HFFc6 (cell line): ENCODE measurements around the gene TMC1. TPM values are rescaled to one million over a fixed set of nuclear protein-coding genes. Genes with fewer than 3 reads are reported as not detected.

Experiments
- DNase-seq: peaks from one replicate; pipeline ENCODE4 v3.0.0-alpha.2; 2018
- H3K27ac Mint-ChIP-seq: 2 replicates; pipeline ENCODE4 v1.8.0; 2020; ENCODE audit warnings: mild to moderate bottlenecking, mixed read lengths
- H3K27me3 Mint-ChIP-seq: 2 replicates; pipeline ENCODE4 v1.8.0; 2021; ENCODE audit warnings: mild to moderate bottlenecking, moderate library complexity, mixed read lengths; ENCODE audit not compliant: insufficient read depth
- H3K36me3 Mint-ChIP-seq: 2 replicates; pipeline ENCODE4 v1.8.0; 2021; ENCODE audit warnings: low read depth, mixed read lengths
- H3K4me1 Mint-ChIP-seq: 2 replicates; pipeline ENCODE4 v1.8.0; 2020; ENCODE audit warnings: low read depth, mixed read lengths
- H3K4me3 Mint-ChIP-seq: 2 replicates; pipeline ENCODE4 v1.8.0; 2020; ENCODE audit warnings: mild to moderate bottlenecking, moderate library complexity, mixed read lengths
- H3K9me3 Mint-ChIP-seq: 2 replicates; pipeline ENCODE4 v1.8.0; 2020; ENCODE audit warnings: mild to moderate bottlenecking, mixed read lengths
- CTCF ChIP-seq: fragments of 200-600 bp; sonication (generic); IDR thresholded peaks from 2 replicates; pipeline ENCODE4 v1.5.0; 2021; ENCODE audit warnings: antibody characterized with exemption, mild to moderate bottlenecking
- total RNA-seq, 6 experiments: library from RNA; stranded (reverse); fragmentation: NEBNext Ultra II Directional; extraction: Animal tissue kit (Norgen Biotek cat#: 25700); gene quantifications; 2 replicates in 1 of 6; 3 replicates in 5 of 6; pipeline ENCODE4 v1.2.3, GENCODE V29; 2021

TMC1 gene
- total RNA-seq, 6 experiments from 2014 or later: 0.09 to 1.1 (median 0.65) TPM

GRCh38 chr9:72751541-72751940, 230.1 kb downstream of the TMC1 start:
- no peak for TF ChIP-seq CTCF
- H3K27ac Mint-ChIP-seq: no peak overlapping the region
- no peaks in the 10 kb centered on the region for H3K9me3 Mint-ChIP-seq
- DNase-seq: no peak
- no peak overlapping the region for H3K4me3 Mint-ChIP-seq
- no peaks in the 10 kb centered on the region for H3K4me1 Mint-ChIP-seq
- H3K36me3 Mint-ChIP-seq: no peaks in the 10 kb centered on the region
- H3K27me3 Mint-ChIP-seq: peaks cover 4% of the 10 kb centered on the region

DNA sequence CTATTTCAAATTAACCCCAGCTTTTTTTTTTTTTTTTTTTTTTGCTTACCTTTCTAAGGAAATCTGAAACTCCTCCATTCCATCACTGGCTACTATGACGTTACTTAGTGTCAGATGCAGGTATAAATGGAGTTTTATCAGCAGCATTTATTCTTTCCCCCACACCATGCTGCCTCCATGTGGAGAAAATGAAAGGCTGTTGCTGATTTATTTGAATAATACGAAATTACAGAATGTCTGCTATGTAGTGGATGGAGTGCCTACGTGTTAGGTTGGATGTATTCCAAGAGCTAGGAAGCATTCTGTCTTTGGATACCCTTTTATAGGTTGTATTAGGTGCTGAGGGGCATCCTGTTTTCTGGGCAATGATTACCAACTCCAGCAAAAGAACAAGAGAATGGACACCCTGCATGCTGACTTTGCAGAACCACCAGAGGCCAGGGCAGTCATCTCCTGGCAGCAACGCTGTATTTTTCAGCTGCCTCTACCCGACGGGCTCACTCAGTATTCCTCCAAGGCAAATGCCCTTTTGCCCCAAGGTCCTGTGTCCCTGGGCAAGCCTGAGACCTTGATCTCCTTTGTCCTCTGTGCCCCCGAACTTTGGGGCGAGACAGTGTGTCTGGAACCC, 232.0 kb downstream of the TMC1 start:
- H3K4me3 Mint-ChIP-seq: no peak overlapping the region
- peak; percentile 69 for TF ChIP-seq CTCF
- peak; percentile 20 for DNase-seq
- H3K9me3 Mint-ChIP-seq: no peaks in the 10 kb centered on the region
- no peaks in the 10 kb centered on the region for H3K4me1 Mint-ChIP-seq
- no peak overlapping the region for H3K27ac Mint-ChIP-seq
- H3K36me3 Mint-ChIP-seq: no peaks in the 10 kb centered on the region
- H3K27me3 Mint-ChIP-seq: peaks cover 7% of the 10 kb centered on the region

DNA sequence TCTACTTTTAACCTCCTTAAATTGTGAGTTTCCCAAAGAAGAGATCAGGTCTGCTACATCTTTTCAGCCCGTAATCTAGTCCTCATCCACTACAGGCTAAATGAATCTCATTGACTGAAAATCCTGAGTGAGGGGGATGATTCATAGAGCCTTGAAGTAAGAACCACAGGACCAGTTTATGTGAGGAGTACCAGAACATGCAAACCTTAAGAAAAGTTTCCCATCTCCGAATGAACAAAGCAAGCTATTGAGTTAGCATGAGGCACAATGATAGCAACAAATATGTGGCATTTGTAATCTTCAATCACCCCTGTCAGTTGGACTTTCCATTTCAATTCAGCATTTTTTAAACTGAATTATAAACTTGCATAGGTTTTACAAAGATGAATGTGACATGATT, 234.4 kb downstream of the TMC1 start:
- TF ChIP-seq CTCF: no peak
- Mint-ChIP-seq H3K27me3 (peaks cover 9% of the 10 kb centered on the region), H3K4me1 (no peaks in the 10 kb centered on the region), H3K36me3 (no peaks in the 10 kb centered on the region), H3K27ac (no peak overlapping the region), H3K9me3 (no peaks in the 10 kb centered on the region), H3K4me3 (no peak overlapping the region)
- DNase-seq: no peak

DNA sequence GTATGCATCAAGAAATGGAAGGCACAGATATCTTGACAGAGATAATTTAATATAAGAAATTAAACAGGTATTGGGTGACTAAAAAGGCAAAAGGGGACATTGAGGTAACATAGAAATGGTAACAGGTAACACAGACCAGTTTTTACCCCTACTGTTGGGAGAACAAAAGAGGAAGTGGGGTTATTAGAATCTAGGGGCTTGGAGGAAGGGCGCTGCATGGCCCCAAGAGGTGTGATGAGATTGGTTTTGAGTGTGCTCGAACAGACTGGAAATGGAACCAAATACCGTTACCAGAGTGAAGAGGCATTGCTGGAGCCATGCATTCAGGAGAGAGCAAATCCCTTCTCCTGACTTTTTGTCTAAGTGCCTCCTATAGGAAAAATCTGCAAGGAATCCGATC, 237.5 kb downstream of the TMC1 start:
- H3K4me3 Mint-ChIP-seq: no peak overlapping the region
- peaks cover 7% of the 10 kb centered on the region; the same call in 1 of the 2 replicates for H3K4me1 Mint-ChIP-seq
- H3K36me3 Mint-ChIP-seq: no peaks in the 10 kb centered on the region
- no peak overlapping the region for H3K27ac Mint-ChIP-seq
- H3K27me3 Mint-ChIP-seq: peaks cover 13% of the 10 kb centered on the region
- no peak for TF ChIP-seq CTCF
- DNase-seq: no peak
- no peaks in the 10 kb centered on the region for H3K9me3 Mint-ChIP-seq

DNA sequence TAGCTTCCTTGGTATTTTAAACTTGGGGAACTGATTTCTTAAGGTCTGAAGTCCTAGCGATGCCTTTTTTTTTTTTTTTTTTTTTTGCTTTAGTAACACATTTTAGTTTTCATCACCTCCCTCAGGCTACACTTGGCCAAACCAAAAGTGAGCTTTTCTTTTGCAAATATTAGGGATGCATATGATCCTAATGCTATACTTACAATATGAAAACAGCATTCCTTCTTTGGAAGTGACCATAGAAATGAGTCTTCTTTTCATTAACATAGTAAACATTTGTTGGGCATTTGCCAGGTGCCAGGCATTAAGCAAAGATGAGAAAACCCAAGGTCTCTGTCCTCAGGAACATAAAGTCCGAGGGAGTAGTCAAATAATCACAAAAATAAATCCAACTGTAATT, 241.6 kb downstream of the TMC1 start:
- no peak overlapping the region for H3K27ac Mint-ChIP-seq
- peaks cover 16% of the 10 kb centered on the region for H3K27me3 Mint-ChIP-seq
- peaks cover 7% of the 10 kb centered on the region; the same call in 1 of the 2 replicates for H3K4me1 Mint-ChIP-seq
- H3K36me3 Mint-ChIP-seq: no peaks in the 10 kb centered on the region
- H3K9me3 Mint-ChIP-seq: no peaks in the 10 kb centered on the region
- no peak for TF ChIP-seq CTCF
- no peak overlapping the region for H3K4me3 Mint-ChIP-seq
- no peak for DNase-seq

DNA sequence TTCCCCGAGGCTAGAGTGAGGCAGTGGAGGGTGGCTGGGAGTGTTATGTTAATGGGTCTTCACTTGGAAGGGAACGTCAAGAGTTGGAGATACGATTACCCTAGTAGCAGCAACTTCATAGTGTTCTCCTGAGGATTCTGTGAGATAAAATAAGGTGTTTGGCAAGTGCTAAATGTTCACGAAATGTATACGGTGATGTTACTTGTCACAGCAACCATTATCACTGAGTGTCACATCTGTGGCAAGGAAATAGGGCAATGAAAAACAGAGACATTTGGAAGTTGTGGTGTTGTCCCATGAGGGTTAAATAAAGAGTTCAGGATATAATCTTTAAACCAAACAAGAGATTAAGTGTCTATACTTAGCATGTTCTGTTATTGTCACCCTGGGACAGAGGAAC, 248.1 kb downstream of the TMC1 start:
- no peak for TF ChIP-seq CTCF
- no peaks in the 10 kb centered on the region for H3K36me3 Mint-ChIP-seq
- H3K4me3 Mint-ChIP-seq: no peak overlapping the region
- peaks cover 5% of the 10 kb centered on the region for H3K27me3 Mint-ChIP-seq
- no peak for DNase-seq
- no peaks in the 10 kb centered on the region for H3K9me3 Mint-ChIP-seq
- no peaks in the 10 kb centered on the region for H3K4me1 Mint-ChIP-seq
- H3K27ac Mint-ChIP-seq: no peak overlapping the region
